ENCODE data around the gene TOM1L1.
A peak's percentile ranks its signal among the peaks of the same experiment; 100 is the strongest.

TOM1L1 gene

DNA sequence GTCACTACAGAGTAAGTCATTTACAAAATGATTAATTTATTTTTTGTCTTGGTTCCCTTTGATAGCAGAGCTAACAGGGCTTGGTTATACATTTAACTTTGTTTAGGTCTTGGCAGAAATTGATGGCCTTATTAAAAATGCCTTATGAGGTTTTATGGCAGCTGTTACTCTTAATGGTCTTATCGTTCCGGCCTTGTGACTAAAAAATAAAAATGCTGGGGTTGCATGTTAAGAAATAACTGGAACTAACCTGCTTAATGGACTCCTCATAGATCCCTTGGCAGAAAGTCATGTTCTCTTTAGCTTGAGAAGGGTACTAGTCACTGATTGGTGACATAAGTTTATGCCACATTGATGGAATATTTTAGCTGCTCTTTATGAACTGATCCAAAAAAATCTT lies 49.5 kb downstream of the TOM1L1 start:
- no peak for DNase-seq

DNA sequence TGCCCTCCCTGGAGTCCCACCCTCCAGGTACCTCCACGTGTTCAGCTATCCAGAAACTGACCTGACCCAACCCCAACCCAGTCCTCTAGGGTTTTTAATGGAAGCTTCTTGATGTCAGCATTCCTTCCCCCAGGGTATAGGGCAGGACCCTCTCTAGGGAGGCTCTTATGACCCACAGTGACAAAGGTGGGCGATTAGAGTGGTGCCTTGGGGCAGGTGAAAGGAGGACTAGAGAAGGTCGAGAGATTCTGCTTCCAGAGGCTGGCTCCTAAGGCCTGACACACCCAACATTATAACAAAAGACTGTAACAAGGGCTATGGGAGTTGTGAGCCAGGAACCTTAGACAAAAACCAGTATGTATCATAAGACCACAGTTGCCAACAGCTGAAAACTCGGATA lies 50.6 kb downstream of the TOM1L1 start:
- DNase-seq, result no peak

DNA sequence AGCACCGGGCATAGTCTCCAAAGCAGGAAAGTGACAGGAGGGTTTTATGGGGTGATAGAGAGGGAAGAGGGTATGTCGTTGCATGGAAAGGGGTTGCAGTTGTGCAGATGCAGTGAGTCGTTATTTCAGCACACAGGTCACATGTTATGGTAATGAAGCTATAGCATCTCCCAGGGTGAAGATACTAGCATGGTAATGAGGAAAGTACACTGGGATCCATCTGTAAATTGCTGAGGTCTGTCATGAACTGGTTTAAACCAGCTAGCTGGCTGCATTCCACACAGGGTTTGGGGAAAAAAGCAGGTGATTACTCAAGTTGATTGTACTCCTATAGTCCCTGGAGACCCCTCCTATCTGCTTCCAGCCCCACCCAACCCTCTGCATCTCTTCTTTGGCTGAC lies 56.1 kb downstream of the TOM1L1 start:
- no peak for DNase-seq

DNA sequence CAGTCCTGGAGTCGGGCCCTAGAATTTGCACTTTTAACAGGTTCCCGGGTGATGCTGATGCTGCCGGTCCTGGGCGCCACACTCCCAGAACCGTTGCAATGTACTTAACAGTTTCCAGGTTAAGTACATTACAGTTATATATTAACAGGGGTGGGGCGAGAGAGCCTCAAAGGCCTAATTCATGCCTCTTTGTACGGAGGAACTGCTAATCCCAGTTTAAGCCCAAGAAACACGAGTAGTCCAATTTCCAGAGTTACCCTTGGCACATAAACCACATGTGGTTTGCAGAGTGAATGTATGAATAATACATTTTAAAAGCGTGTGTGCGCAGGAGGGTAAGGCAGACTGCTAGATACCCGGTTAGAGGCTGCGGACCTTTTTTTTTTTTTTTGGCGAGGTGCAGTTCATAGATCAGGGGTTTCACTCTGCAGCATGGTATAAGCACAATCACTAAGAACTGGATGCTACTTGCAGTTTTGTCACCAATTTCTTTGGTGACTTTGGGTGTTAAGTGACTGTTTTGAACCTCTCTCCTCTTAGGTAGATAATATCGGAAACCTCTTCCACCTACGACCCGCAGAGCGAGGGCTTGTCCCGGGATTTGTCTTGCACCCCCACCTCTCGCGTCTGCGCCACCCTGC lies 67.1 kb downstream of the TOM1L1 start:
- peak; percentile 20 for DNase-seq

DNA sequence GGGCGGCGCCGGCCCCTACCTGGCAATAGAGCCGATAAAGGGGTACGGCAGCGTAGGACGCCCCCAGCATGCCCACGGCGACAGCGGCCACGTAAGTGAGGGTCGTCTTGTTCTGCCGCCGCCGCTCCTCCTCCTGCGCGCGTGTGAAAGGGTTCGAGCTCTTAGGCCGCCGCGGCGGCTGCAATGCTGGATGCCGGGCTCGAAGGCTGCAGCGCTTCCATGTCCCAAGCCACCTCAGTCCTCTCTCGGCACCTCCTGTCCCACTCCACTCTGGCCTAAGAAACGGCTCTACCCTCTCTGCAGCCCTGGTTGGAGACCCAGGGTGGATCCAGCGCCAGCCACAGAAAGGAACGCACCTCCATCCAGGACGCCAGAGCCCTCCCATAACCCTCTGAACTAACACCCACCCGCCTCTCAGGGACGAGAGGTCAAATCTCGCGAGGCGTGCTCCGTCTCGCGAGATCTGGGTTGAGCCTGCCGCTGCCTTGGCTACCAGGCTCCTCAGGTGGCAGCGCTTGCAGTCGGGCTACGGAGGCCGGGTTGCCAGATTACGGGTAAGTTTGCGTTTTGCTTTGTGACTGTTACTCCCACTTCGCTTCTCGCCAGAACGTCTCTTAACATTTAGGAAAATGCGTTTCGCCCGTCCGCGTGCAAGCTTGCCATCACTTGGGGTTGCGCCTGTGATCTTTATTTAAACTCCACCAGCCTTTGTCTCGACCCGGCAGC lies 67.8 kb downstream of the TOM1L1 start, which contains the start of the genes COX11 and STXBP4:
Gene COX11 (minus strand): TSS at position 393 of the 726 bp plus-strand sequence. CDS start 8 bp downstream, at position 385.
Gene STXBP4 (plus strand): TSS at position 504 of the 726 bp plus-strand sequence. CDS start 17,455 bp downstream, outside the sequence.
- peak; percentile 96 for DNase-seq

DNA sequence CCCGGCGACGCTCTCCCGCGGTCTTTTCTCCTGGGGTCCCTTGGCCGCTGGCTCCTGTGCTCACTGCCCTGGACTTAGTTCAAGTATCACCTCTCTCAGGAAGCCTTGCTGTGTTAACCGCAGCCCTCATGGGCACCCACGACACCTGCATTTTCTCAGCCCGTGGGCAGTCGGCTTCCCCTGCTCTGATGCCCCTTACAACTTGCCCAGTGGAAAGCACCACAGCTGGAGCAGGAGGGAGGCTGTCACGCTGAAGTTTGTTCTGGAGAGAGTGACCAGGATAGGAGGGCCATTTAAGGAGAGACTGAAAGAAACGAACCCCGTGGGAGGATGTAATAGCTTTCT lies 68.3 kb downstream of the TOM1L1 start:
- peak; percentile 26 for DNase-seq

DNA sequence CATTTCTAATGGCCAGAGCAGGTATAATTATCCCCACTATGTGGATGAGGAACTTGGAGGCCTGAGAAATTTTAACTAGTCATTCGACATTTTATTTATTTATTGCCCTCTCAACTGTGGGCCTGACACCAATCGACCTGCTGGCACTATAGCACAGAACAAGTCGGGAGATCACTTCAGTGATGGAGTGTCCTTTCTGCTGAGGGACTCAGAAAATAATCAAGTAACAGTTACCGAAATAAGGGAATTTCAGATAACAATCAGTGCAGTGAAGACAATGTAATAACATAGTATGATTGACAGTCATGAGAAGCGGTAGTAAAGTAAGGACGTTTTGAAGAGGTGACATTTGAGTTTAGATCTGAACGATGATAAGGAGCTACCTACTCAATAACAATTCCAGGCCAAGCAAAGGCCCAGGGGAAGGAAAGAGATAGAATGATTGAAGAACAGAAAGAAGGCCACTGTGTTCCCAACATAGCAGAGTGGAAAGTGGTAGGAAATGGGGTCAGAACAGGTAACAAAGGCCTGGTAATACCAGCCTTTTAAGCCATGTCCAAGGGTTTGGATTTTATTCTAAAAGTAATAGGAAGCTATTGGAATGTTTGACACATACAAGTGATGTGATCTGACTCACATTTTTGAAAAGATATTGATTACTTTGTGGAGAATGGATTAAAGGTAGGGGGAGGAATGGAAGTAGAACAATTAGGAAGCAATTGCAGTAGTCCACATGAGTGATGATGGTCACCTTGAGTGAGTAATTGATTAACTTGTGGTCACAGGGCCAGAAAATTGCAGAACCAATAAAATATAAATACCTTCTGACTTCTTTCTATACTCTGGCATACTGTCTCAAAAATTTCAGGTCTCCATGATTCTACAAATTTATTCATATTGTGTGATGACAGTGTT lies 69.3 kb downstream of the TOM1L1 start:
- no peak for DNase-seq

DNA sequence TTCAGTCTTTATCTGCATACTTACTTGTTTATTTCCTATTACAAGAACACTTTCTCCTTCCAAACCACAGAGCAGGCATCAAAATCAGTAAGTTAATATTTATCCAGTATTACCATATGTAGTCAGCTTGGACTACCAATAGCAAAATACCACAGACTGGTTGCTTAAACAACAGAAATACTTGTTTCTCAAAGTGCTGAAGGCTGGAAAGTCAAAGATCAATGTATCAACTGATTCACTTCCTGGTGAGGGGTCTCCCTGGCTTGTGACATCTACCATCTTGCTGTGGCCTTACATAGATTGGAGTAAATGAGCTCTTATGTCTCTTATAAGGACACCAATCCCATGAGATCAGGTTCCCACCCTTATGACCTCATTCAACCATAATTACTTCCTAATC lies 70.5 kb downstream of the TOM1L1 start:
- no peak for DNase-seq

DNA sequence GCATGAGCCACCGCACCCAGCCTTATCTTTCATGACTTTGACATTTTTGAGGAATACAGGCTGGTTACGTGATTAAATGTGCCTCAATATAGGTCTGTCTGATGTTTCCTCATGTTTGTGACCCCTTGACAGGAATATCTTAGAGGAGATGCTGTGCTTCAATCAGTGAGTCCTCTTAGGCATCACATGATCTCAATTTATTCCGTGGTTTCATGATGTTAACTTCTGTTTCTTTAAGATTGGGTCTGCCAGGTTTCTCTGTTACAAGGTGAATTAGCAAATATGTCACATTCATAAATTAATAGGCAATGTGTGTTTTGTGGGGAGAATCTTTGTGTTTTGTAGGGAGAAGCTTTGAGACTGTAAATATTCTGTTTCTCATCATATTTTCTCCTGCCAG lies 71.2 kb downstream of the TOM1L1 start:
- no peak for DNase-seq

DNA sequence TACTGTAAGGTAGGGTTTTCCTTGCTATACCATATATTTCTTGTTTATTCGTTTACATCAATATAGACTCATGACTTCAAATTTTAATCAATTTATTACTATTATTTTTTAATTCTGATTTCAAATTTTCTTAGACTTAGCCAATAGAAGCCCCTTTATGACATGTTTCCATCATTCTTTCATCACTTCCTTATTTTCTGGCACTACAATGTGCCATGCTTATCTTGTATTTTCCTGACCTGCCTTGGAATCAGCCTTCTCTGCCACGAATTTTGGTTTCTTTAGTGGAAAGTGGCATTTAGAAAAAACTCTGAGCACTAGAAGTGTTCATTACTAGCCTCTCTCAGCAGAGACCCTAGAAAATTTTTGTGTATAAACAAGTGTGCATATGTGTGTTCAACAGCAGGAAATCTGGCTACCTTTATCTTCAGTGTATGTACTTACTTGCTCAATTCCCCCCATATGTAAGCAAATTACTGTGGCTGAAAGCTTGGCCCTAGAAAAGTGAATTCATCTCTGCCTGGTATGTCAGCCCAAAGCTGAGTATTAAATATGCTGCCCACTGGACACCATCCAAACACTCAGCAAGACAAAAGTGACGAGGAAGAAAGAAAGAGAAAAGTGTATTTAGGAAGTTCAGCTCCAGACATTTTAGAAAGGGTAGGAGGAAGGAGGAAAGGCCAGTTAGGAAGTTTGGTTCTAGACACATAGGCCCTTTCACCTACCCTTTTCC lies 71.9 kb downstream of the TOM1L1 start:
- DNase-seq, result no peak

DNA sequence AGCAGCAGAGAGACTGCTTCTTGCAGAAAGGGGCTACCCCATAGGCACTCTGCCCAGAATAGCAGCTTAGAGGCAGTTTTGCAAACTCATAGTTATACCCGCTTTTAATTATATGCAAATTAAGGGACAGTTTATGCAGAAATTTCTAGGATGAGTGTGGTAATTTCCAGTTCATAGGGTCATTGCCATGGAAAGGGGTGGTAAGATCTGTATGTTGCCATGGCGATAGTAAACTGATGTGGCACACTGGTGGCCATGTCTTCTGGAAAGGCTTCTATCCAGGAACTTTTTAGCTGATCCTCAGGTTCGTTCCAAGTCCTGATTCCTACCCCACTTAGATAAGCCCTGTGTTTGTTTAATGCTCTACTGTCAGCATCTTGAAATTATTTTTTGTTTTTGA lies 74.1 kb downstream of the TOM1L1 start:
- no peak for DNase-seq

DNA sequence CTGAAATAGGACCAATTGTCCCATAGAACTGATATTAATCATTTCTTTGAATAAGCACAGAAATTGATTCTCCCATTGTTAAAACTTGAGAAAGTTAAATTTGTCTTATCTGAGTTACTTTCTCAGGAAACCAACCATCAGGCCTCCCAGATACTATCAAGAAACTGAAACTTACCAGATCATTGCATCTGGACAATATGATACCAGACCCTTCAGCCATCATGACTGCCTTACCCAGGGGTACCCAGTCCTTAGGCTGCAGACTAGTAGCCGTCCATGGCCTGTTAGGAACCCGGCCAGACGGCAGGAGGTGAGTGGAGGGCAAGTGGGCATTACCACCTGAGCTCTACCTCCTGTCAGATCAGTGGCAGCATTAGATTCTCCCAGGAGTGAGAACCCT lies 75.7 kb downstream of the TOM1L1 start:
- DNase-seq, result no peak

DNA sequence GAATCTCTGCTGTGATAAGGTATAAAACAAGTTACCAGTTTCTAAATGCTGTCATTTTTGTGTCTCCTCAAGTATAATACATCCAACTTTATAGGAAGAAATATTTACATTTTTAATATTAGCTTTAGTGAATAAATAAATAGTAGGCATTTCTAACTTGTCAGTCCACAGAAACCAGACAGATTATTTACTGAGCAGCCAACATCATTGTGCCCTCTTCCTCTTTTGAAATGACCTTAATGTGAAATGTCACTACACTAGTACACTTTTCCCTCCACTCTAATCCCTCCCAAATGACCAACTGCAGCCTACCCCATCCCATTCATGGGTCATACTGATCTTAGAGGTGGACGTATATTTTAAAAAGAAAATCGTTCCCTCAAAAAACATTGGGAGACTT lies 77.1 kb downstream of the TOM1L1 start:
- no peak for DNase-seq

DNA sequence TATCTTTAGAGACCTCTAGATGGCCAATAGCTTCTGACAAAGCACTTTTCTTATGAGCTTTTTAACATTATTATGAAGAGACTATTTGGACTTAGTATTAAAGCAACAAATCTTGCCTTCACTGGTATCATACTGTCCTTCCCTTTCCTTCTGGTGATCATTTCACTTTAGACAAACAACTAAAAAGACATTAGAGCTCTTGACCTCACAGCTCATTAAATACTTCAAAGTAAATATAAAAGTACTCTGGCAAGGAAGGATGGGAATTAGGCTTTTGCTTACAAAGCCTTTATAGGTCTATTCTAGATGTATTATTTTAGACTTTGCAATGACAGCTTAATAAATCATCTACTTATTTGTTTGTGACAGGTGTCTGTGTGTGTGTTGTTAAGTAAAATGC lies 79.0 kb downstream of the TOM1L1 start:
- no peak for DNase-seq

DNA sequence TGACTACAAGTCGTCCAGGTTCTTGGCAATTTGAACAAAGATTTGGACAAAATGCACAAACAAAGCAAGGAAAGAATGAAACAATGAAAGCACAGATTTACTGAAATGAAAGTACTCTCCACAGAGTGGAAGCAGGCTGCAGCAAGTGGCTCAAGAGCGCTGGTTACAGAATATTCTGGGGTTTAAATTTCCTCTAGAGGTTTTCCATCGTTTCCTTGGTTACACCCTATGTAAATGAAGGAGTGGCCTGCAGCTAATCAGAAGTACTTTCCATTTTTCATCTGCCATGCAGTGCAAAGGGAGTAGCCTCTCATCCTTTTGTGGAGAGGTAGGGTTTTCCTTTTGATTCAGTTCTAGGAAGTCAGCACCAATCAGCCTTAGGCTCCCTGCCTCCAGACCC lies 79.7 kb downstream of the TOM1L1 start:
- DNase-seq, result no peak

DNA sequence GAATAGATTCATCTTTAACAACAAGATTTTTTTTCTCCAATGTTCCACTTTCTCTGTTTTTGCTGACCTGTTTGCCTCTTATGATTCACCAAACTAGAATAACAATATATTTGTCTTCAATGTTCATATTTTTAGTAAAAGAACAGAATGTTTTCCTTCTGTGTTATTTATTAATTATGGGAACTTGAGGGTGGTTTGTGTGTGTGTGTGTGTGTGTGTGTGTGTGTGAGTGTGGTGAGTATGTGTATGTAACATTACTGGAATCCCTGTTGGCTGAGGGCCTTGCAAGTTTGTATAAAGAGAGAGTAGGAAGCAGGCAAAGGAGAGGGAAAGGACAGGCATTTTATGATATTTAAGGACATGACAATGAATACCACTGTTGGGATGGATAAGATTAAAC lies 81.7 kb downstream of the TOM1L1 start:
- peak; percentile 40 for DNase-seq

DNA sequence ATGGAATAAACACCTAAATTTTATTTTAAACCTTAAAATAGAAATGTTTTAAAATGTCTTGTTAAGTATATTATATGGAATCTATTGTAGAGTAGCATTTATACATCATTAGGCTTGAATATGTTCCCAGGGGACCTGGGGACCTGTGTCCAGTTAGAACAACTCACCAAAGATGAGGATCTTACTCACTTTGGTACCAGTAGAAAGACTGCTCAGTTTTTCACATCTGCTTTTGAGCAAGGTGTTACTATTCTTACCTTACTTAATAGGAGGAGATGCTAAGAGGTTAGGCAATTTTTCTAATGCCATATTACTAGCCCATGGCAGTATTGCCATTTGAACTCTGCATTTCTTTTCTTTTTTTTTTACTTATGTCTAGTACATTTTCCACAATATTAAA lies 82.6 kb downstream of the TOM1L1 start:
- no peak for DNase-seq

DNA sequence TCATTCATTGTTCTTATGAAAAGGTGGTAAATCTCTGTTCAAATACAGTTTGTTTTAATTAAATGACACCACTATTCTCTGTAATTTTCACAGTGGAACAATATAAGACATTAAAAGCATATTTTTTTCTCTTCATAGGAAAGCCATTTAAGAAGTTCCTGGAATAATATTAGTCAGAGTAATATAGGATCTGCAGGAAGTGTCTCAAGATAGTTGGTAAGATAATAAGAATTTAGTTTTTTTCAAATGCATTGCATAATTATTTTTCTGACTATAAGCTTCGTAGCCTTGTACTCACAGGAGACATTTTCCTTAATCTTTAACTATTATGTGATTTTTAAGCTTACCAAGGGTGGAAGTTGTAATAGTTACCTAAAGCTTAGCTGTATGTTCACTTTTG lies 84.8 kb downstream of the TOM1L1 start:
- peak; percentile 12 for DNase-seq

DNA sequence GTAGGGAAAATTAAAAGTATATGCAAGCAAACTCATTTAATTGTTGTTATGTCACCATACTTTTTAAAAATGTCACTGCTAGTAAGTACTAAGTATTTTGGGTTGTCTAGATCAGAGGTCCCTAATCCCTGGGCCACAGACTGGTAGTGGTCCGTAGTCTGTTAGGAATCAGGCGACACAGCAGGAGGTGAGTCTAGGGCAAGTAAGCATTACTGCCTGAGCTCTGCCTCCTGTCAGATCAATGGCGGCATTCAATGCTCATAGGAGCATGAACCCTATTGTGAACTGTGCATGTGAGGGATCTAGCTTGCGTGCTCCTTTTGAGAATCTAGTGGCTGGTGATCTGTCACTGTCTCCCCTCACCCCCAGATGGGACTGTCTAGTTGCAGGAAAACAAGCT lies 89.5 kb downstream of the TOM1L1 start:
- no peak for DNase-seq

DNA sequence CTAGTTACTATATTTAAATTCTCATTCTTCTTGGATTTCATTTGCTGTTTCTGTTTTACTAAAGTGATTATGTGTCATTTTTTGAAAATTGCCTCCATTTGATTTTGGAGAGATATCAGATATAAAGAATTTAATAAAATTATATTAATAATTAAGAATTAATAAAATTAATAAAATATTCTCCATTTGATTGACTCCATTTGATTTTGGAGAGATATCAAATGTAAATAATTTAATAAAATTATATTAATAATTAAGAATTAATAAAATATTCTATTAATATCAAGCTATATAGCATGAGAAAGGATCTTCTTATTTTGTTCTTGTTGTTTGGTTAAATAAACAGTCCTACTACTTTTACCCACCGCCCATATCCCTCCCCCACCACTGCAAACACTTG lies 90.9 kb downstream of the TOM1L1 start:
- no peak for DNase-seq

DNA sequence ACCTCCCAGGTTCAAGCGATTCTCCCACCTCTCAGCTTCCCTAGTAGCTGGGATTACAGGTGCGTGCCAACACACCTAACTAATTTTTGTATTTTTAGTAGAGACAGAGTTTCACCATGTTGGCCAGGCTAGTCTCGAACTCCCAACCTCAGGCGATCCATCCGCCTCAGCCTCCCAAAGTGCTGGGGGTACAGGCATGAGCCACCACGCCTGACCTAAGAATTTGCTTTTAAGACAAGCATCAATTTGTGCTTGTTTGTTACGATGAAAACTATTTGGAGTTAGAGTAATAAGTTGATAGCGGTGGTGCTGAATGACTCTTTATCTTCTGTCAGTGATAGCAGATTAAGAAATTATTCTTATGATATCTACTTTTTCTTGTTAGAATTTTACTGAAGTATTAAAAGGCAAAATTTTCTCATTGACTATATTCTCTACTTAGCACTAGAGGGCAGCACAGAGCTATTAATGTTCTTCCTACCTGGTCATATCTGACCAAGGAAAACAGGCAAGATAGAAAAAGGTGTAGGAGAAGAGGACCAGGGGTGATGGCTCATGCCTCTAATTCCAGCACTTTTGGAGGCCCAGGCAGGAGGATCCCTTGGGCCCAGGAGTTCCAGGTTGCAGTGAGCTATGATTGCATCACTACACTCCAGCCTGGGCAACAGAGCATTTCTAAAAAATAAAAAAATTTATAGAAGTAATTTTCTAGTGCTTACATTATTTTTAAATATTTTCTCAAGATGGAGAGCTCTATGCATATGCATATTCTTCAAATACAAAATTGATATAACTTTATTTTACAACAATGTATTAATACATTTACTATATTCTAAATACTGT lies 92.4 kb downstream of the TOM1L1 start:
- peak; percentile 21 for DNase-seq

DNA sequence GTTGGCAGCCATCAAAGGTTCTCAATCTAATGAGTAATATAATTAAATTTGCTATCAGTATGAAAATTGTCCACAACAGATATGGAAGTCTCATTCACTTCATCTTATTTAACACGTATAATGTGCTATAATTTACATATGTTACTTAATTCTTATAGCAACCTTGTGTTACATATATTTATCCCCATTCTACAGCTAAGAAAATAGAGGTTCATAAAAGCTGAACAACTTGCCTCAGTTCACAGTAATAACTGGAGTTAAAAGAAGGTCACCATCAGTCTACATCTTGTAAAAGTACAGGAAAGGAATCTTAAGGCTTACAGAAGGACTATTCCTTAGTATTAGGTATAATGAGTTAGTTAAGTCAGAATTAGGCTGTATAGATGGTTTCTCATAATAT lies 95.8 kb downstream of the TOM1L1 start:
- no peak for DNase-seq
